WTC11 (cell line): ENCODE data around the gene SPRYD3. TPM values are rescaled to one million over a fixed set of nuclear protein-coding genes. Genes with fewer than 3 reads are reported as not detected.

Source experiments
- ATAC-seq: fragments of 200-7000 bp; cut with Tn5 transposase; 2 replicates; pipeline ENCODE4 v1.10.0; 2021; ENCODE audit warnings: mild to moderate bottlenecking, moderate library complexity
- CTCF ChIA-PET: fragments of 300-600 bp; sonication (Branson Sonifier 250); formaldehyde crosslinking; loops from one replicate; lab custom pipeline; 2021; ENCODE audit warnings: antibody characterized with exemption; lab: Charles Lee
- POLR2A ChIA-PET: fragments of 350-600 bp; sonication (Branson Sonifier 250); formaldehyde crosslinking; loops from one replicate; lab custom pipeline; 2021; ENCODE audit warnings: antibody characterized with exemption; lab: Charles Lee
- DNase-seq: peaks from one replicate; pipeline ENCODE4 v3.0.0; 2021; ENCODE audit warnings: low spot score
- H3K27ac Mint-ChIP-seq: 2 replicates; pipeline ENCODE4 v1.8.0; 2021; ENCODE audit warnings: mixed read lengths
- H3K27me3 Mint-ChIP-seq: 2 replicates; pipeline ENCODE4 v1.8.0; 2021; ENCODE audit warnings: low read depth, mild to moderate bottlenecking, moderate library complexity, mixed read lengths
- H3K36me3 Mint-ChIP-seq: 2 replicates; pipeline ENCODE4 v1.8.0; 2021; ENCODE audit warnings: mixed read lengths
- H3K4me1 Mint-ChIP-seq: 2 replicates; pipeline ENCODE4 v1.8.0; 2022; ENCODE audit warnings: mixed read lengths
- H3K4me3 Mint-ChIP-seq: 2 replicates; pipeline ENCODE4 v1.8.0; 2021; ENCODE audit warnings: mild to moderate bottlenecking, moderate library complexity, mixed read lengths
- H3K9me3 Mint-ChIP-seq: 2 replicates; pipeline ENCODE4 v1.8.0; 2021; ENCODE audit warnings: mixed read lengths
- ATF2 ChIP-seq: sonication (generic); formaldehyde crosslinking; IDR thresholded peaks from 2 replicates; pipeline ENCODE4 v1.8.1; 2022; ENCODE audit warnings: low read depth, missing genetic modification reagents, borderline replicate concordance
- CDX4 ChIP-seq: fragments of 250-450 bp; sonication (Bioruptor Pico); IDR thresholded peaks from 2 replicates; pipeline ENCODE4 v1.9.0; 2021; ENCODE audit warnings: moderate library complexity, mild to moderate bottlenecking, inconsistent platforms, borderline replicate concordance
- CTCF ChIP-seq: fragments of 200-600 bp; IDR thresholded peaks from 2 replicates; pipeline ENCODE4 v1.8.0; 2022; ENCODE audit warnings: antibody characterized with exemption
- E2F1 ChIP-seq: sonication (generic); formaldehyde crosslinking; IDR thresholded peaks from 2 replicates; pipeline ENCODE4 v1.8.0; 2022; ENCODE audit warnings: mild to moderate bottlenecking, missing genetic modification reagents
- E2F5 ChIP-seq: sonication (generic); formaldehyde crosslinking; IDR thresholded peaks from 2 replicates; pipeline ENCODE4 v1.8.1; 2022; ENCODE audit warnings: mild to moderate bottlenecking, moderate library complexity, missing genetic modification reagents
- FOXP1 ChIP-seq: sonication (generic); formaldehyde crosslinking; IDR thresholded peaks from 2 replicates; pipeline ENCODE4 v1.8.0; 2022; ENCODE audit warnings: missing genetic modification reagents, mild to moderate bottlenecking, moderate library complexity, borderline replicate concordance
- HMGA2 ChIP-seq: fragments of 250-450 bp; sonication (Bioruptor Pico); IDR thresholded peaks from 2 replicates; pipeline ENCODE4 v1.4.0; 2021; ENCODE audit warnings: mild to moderate bottlenecking, moderate library complexity
- HMGXB4 ChIP-seq: sonication (generic); formaldehyde crosslinking; IDR thresholded peaks from 2 replicates; pipeline ENCODE4 v1.8.1; 2023; ENCODE audit warnings: mild to moderate bottlenecking, moderate library complexity, missing genetic modification reagents
- IRF1 ChIP-seq: sonication (generic); formaldehyde crosslinking; IDR thresholded peaks from 2 replicates; pipeline ENCODE4 v1.8.0; 2023; ENCODE audit warnings: missing genetic modification reagents
- JAZF1 ChIP-seq: fragments of 250-450 bp; sonication (Bioruptor Pico); IDR thresholded peaks from 2 replicates; pipeline ENCODE4 v1.9.0; 2021; ENCODE audit warnings: moderate library complexity, mild to moderate bottlenecking, inconsistent platforms
- SMAD3 ChIP-seq: sonication (generic); formaldehyde crosslinking; IDR thresholded peaks from 2 replicates; pipeline ENCODE4 v1.8.0; 2022; ENCODE audit warnings: missing genetic modification reagents, mild to moderate bottlenecking, borderline replicate concordance
- SMAD4 ChIP-seq: sonication (generic); formaldehyde crosslinking; IDR thresholded peaks from 2 replicates; pipeline ENCODE4 v1.8.0; 2022; ENCODE audit warnings: mild to moderate bottlenecking, missing genetic modification reagents
- TEAD1 ChIP-seq: sonication (generic); formaldehyde crosslinking; IDR thresholded peaks from 2 replicates; pipeline ENCODE4 v1.8.0; 2022; ENCODE audit warnings: mild to moderate bottlenecking, missing genetic modification reagents
- ZBTB43 ChIP-seq: sonication (generic); formaldehyde crosslinking; IDR thresholded peaks from 2 replicates; pipeline ENCODE4 v1.8.1; 2023; ENCODE audit warnings: mild to moderate bottlenecking, missing genetic modification reagents
- ZNF396 ChIP-seq: fragments of 250-450 bp; sonication (Bioruptor Pico); IDR thresholded peaks from 2 replicates; pipeline ENCODE4 v1.8.0; 2021; ENCODE audit warnings: mild to moderate bottlenecking, moderate library complexity, borderline replicate concordance
- ZSCAN18 ChIP-seq: fragments of 250-450 bp; sonication (Bioruptor Pico); IDR thresholded peaks from 2 replicates; pipeline ENCODE4 v2.1.2; 2022; ENCODE audit warnings: mild to moderate bottlenecking, moderate library complexity
- total RNA-seq: library from RNA; stranded (reverse); gene quantifications from 3 replicates; pipeline ENCODE4 v1.2.3, GENCODE V29; 2021

The SPRYD3 gene
- total RNA-seq, 1 experiment from 2014 or later: 11.9 TPM

- H3K27me3 Mint-ChIP-seq: peaks cover 71% of the 10 kb centered on the region
- no peak for TF ChIP-seq IRF1 (CRISPR knock-in tag)
- no peak for TF ChIP-seq E2F1 (CRISPR knock-in tag)
- no peak for TF ChIP-seq JAZF1 (CRISPR knock-in tag)
- no peak for TF ChIP-seq ZBTB43 (CRISPR knock-in tag)
- TF ChIP-seq E2F5 (CRISPR knock-in tag): no peak
- no peak for TF ChIP-seq TEAD1 (CRISPR knock-in tag)
- TF ChIP-seq ZSCAN18 (CRISPR knock-in tag): no peak
- TF ChIP-seq CTCF: no peak
- no peak for TF ChIP-seq HMGA2 (CRISPR knock-in tag)
- TF ChIP-seq HMGXB4: no peak
- no peak for TF ChIP-seq ATF2
- no peak for TF ChIP-seq FOXP1 (CRISPR knock-in tag)
- TF ChIP-seq SMAD3: no peak
- no peak for TF ChIP-seq ZNF396 (CRISPR knock-in tag)
- no peak for TF ChIP-seq SMAD4
- no peak for TF ChIP-seq CDX4 (CRISPR knock-in tag)
- TF ChIP-seq, all 79 proteins: peak for 0
- Mint-ChIP-seq H3K4me1 (peaks cover 7% of the 10 kb centered on the region), H3K9me3 (no peaks in the 10 kb centered on the region), H3K36me3 (no peaks in the 10 kb centered on the region), H3K4me3 (no peak overlapping the region), H3K27ac (no peak overlapping the region)
- no peak for DNase-seq
- no peak for ATAC-seq
- POLR2A ChIA-PET: no interaction called here
- CTCF ChIA-PET: interaction anchor here (6.6 to 11.2 kb wide), 2 partner anchors 10 to 37 kb away, joined by 70 to 474 read pairs; partner anchors contain the start of genes IGFBP6, SOAT2 and TNS2
These were observed 19.6 kb downstream of the SPRYD3 start for GRCh38 chr12:53059434-53060063.
